ENCODE data around the gene ELL.

DNA sequence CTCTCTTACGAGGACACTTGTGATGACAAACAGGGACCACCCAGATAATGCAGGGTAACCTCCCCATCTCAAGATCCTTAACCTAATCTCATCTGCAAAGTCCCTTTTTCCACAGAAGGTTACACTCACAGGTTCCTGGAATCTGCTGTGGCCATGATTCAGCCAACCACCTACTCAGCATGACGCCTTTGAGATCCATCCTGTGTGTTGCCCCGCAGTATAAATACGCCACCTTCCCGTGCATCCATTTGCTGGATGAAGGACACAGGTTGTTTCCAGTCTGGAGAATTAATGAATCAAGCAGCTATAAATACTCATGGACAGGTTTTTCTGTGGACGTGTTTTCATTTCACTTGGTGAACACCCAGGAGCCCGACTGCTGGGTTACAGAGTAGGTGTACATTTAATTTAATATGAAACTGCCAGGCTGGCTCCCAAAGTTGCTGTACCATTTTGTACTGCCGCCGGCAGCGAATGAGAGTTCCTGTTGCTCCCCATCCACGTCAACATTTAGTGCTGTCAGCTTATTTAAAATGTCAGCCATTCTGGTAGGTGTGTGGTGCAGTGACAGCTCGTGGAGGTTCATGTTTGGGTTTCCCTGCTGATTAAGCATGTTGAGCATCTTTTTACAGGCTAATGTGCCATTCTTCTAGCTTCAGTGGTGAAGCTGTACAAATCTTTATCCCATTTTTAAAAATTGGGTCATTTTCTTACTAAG is 40.2 kb downstream of the ELL start:
- TF ChIP-seq EZH2 (IDR thresholded peaks at IDR 0.05; ENCODE audit: insufficient read depth, poor library complexity, severe bottlenecking) (no peak), EZH2phosphoT487 (IDR thresholded peaks at IDR 0.05; ENCODE audit: insufficient read depth, low read depth) (no peak)

Measured in GM23248 (cell line).